ENCODE data around the gene ZNF691.
"Not testable (repeated sequence)": the region's sequence is repeated elsewhere in the genome, so short reads cannot be mapped to it uniquely, and the experiment has no call there.

ZNF691 gene

GRCh38 chr1:42833981-42834380 lies 12.4 kb upstream of the ZNF691 start:
- no peak for DNase-seq

GRCh38 chr1:42834803-42835202 lies 11.6 kb upstream of the ZNF691 start:
- no peak for DNase-seq

- no peak for DNase-seq
Measured at GRCh38 chr1:42835422-42835821, 11.0 kb upstream of the ZNF691 start.

DNA sequence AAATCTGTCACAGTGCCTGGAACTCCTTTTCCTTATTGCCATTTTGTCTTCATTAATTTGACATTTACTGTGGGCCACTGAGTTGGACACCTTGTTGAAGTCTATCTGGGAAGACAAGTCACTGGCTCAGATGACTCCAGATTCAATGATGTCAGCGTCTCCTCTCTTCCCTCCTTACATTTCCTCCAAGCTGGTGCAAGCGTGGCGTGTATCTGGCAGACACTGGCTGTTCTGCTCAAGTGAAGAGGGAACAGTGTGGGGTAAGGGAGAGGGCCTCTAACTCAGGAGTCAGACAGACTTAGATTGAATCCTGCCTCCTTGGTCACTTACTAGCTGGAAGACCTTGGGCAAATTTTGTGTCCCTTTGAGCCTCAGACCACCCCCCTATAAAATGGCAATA lies 8.7 kb upstream of the ZNF691 start:
- DNase-seq: no peak

DNA sequence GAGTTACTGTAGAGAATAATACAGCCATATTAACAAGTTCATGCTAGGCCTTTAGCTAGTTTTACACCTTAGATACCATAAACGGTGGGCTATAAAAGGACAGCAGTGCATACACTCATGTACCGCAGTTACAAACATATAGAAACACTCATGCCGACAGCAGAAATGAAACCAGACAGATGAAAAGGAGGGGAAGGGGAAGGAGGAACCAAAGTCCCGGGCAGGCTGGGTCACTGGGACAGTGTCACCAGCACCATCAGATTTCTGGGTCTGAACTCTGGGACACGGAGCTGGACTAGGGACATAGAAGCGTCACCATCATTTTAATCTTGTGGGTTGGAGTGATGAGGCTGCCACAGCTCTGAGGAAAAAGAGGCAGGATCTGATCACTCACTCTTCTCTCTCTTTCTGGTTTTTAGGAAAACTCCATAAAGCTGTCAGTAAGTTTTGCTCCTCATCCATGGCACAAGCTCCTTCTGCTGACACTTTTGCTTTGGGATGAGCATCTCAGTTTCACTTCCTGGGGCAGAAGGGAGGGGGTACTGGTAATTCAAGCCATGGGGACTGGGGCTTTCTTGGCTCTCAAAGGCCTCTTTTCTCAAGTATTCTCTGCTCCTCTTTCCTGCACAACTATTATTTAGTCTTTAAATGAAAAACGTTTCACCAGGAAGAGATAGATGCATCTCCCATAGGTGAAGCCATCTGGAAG lies 7.8 kb upstream of the ZNF691 start:
- DNase-seq: no peak

GRCh38 chr1:42841010-42841409 lies 5.4 kb upstream of the ZNF691 start:
- DNase-seq: no peak

DNA sequence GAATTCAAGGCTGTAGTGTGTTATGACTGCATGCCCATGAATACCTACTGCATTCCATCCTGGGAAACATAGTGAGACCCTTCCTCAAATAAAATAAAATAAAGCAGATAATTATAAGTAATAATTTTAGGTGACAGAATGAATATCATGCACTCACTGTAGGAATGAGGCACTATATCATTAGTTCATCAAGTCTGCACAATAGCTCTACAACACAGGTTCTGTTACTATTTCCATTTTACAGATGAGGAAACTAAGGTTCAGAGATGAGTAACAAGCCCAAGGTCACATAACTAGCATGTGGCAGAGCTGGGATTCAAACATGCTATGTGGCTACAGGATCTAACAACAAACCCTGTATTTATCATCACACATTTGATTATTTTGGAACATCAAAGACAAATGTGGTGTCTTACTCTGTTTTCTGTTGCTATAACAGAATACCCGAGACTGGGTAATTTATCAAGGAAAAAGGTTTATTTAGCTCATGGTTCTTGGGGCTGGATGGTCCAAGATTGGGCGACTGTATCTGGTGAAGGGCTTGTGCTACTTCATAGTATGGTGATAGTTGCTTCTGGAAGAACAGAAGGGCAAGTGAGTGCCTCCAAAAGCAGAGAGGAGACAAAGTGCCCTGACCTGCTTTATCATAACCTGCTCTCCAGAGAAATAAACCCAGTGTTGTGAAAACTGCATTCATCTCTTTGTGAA lies 4.8 kb upstream of the ZNF691 start:
- DNase-seq: no peak

DNA sequence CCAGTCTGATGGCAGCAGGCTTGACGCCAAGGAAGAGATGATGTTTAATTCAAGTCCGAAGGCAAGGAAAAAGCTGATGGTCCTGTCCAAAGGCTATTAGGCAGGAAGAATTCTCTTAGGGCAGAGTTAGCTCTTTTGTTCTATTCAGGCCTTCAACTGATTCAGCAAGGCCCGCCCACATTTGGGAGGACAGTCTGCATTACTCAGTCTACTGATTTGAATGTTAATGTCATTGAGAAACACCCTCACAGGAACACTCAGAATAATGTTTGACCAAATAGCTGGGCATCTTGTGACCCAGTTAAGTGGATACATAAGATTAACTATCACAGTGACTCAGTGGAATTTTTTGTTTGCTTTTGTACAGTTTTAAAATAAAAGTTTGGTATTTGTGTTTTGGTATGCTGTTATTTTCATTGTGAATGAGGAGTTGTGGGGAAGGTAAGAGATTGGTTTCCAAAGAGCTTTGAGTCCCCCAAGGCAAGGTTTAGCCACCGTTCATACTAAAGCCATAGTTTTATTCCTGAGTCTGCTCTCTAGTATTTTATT lies 1.7 kb upstream of the ZNF691 start:
- no peak for DNase-seq

DNA sequence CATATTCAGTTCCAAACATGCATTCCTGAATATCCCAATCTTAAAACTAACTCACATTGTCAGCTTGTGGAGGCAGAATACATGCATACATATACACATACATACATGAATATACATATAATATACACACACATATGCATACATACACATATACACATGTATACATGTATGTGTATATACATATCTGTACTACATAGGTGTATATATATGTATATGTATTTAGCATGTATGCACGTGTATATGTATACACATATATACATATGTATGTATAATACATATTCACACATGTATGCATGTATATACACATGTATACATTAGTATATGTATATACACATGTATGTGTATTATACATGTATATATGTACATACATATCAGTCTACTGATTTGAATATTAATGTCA lies 1.2 kb upstream of the ZNF691 start:
- no peak for DNase-seq

GRCh38 chr1:42845866-42846256 lies 552 bp upstream of the ZNF691 start:
- no peak for DNase-seq

DNA sequence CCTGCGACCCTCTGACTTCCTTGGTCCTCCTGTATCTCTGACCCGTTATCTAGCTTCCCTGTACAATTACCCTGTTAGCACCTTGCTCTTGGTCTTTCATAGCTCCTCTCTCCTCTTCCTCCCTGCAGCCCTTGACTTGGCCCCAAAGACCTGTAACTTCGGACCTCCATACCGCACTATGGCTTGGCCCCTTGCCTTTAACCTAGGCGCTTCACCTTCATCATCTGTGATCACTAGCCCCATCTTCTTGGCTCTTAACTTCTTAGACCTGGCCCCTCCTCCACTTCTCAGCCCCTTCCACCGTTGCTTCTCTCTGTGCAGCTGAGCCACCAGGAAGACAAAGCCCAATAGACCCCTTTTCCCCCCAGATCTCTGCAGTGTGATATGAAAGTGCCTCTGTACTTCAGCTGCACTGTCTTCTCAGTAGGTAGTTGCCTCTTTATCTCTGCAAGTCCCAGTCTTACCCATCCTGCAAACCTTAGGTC lies 740 bp downstream of the ZNF691 start:
- DNase-seq: no peak

- DNase-seq: no peak
Measured at GRCh38 chr1:42847721-42848460, 1.5 kb downstream of the ZNF691 start.

GRCh38 chr1:42848823-42849537 lies 2.6 kb downstream of the ZNF691 start:
- no peak for DNase-seq

- no peak for DNase-seq
Measured at GRCh38 chr1:42849944-42850343, 3.5 kb downstream of the ZNF691 start.

GRCh38 chr1:42851420-42851819 lies 5.0 kb downstream of the ZNF691 start:
- DNase-seq: no peak

DNA sequence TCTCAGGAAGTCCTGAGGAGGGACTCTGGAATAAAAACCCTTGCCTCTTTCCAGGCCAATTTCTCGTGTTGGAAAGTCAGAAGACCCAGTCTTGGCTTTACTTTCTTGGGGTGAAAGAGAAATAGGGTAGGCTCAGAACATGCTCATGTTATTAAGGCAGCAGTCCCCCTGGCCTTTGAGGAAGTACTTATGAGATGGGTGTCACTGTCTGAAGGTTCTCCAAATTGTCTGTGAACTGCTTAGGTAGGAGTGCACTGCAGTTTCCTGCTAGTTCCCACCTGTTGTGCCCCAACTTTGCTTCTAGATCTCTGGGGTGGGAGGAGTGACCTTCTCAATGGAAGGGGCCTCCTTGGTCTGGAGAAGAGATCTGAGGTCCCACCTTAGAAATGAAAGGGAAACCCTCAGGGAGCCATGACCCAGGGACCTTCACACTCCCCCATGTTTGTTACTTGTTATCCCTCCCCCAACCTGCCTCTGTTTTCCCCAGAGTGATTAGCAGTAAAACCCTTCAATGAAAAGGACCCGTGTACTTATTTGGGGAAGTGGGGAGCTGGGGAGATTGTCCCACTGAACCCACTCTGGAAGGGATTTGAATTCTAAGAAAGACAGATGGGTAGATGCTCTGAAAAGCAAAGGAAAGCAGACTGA lies 5.7 kb downstream of the ZNF691 start:
- no peak for DNase-seq

DNA sequence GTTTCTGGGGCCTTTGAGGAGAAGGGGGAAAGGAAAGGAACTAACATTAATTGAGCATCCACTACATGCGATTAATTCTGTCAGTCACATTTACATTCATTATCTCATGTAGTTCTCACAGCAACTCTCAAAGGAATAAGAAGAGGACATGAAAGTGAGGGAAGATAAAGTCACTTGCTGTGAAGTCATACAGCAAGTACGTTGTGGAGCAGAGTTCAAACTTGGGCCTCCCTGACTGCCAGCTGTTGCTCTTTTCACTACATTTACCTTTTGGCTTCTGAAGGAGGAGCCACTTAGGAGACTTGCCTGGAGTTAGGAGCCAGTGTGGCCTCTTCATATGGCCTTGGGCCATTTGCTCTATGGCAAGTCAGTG lies 6.2 kb downstream of the ZNF691 start:
- no peak for DNase-seq

DNA sequence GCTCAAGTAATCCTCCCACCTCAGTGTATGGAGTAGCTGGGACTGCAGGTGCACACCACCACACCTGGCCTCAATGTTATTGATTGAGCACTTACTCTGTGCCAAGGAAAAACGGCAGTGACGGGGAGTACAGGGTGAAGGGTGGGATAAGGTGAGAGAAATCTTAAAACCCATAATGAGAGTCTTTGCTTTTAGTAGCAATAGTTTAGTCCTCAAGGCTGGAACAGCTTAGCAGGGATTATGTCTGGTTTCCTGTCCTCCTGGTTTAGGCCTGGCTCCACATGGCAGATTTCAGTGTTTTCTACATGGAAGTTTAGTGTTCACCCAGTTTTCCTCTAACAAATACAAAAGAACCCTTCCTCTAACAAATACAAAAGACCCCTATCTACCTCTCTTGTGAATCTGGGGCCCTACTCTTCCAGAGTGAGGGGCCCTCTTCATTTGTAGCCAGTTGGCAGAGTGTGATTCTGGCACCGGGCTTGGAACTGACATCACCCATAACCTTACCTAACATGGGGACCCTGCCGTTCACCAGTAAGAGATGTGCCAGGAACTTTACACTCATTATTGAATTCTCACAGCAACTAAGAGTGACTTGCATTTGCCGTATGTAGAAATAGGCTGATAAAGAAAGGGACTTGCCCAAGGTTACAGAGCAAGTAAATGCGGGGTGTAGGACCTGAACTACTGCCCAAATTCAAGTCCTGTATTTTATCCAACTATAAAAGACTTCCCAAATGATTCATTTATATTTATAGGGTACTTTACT lies 6.9 kb downstream of the ZNF691 start:
- DNase-seq: no peak

DNA sequence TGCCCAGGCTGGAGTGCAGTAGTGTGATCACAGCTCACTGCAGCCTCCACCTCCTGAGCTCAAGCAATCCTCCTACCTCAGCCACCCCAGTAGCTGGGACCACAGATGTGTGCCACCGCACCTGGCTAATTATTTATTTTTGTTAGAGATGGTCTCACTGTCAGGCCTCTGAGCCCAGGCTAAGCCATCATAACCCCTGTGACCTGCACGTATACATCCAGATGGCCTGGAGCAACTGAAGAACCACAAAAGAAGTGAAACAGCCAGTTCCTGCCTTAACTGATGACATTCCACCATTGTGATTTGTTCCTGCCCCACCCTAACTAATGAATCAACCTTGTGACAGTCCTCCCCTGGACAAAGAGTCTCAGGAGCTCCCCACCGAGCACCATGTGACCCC lies 10.1 kb downstream of the ZNF691 start:
- not testable (repeated sequence) for DNase-seq

DNA sequence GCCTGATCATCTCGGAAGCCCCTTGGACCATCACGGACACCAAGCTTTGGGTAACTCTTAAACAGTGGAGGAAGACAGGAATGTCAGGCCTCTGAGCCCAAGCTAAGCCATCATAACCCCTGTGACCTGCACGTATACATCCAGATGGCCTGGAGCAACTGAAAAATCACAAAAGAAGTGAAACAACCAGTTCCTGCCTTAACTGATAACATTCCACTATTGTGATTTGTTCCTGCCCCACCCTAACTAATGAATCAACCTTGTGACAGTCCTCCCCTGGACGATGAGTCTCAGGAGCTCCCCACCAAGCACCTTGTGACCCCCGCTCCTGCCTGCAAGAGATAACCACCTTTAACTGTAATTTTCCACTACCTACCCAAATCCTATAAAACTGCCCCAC lies 13.0 kb downstream of the ZNF691 start:
- DNase-seq: not testable (repeated sequence)

- DNase-seq: no peak
Measured at GRCh38 chr1:42860339-42861013, 14.1 kb downstream of the ZNF691 start.
